ENCODE data around the gene CCNY. TPM values are rescaled to one million over a fixed set of nuclear protein-coding genes. Genes with fewer than 3 reads are reported as not detected.

The CCNY gene
- total and polyA plus RNA-seq, 2 experiments from 2014 or later, result 38.9 to 79.9 TPM

- Histone ChIP-seq H3K4me1 (ENCODE audit: low read depth) (no peaks in the 10 kb centered on the region), H3K4me3 (no peak overlapping the region), H3K27ac (no peak overlapping the region), H3K9me3 (ENCODE audit: low read depth) (no peaks in the 10 kb centered on the region), H3K27me3 (no peaks in the 10 kb centered on the region), H3K36me3 (no peaks in the 10 kb centered on the region)
- TF ChIP-seq, protein P1, sequence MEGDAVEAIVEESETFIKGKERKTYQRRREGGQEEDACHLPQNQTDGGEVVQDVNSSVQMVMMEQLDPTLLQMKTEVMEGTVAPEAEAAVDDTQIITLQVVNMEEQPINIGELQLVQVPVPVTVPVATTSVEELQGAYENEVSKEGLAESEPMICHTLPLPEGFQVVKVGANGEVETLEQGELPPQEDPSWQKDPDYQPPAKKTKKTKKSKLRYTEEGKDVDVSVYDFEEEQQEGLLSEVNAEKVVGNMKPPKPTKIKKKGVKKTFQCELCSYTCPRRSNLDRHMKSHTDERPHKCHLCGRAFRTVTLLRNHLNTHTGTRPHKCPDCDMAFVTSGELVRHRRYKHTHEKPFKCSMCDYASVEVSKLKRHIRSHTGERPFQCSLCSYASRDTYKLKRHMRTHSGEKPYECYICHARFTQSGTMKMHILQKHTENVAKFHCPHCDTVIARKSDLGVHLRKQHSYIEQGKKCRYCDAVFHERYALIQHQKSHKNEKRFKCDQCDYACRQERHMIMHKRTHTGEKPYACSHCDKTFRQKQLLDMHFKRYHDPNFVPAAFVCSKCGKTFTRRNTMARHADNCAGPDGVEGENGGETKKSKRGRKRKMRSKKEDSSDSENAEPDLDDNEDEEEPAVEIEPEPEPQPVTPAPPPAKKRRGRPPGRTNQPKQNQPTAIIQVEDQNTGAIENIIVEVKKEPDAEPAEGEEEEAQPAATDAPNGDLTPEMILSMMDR (IDR thresholded peaks at IDR 0.05; ENCODE audit: low read depth, low read length), result no peak
- DNase-seq (ENCODE audit: low read depth in 1 of 2, low spot score in 1 of 2), result no peak
These were observed 99.5 kb downstream of the CCNY start for GRCh38 chr10:35435824-35436223.

DNA sequence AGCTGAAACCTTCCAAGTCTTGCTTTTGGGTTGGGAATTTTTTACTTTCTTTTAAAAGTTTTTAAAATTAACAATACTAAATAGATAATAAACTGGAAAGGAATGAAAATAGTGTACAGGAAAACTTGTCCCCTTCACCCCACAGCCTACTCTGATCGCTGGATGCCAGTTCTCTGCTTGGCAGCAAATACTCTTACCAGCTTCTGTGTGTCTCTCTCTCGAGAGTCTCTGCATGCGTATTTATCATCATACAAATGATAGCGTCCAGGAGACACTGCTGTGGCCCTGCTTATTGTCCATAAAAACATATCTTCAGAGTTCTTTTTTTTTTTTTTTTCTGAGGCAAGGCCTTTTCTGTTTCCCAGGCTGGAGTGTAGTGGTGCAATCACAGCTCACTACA is 101.5 kb downstream of the CCNY start:
- DNase-seq (ENCODE audit: low read depth in 1 of 2, low spot score in 1 of 2), result no peak
- no peak overlapping the region for H3K27ac ChIP-seq
- H3K9me3 ChIP-seq (ENCODE audit: low read depth), result no peaks in the 10 kb centered on the region
- H3K27me3 ChIP-seq, result no peaks in the 10 kb centered on the region
- H3K4me3 ChIP-seq, result no peak overlapping the region
- no peaks in the 10 kb centered on the region for H3K36me3 ChIP-seq
- H3K4me1 ChIP-seq (ENCODE audit: low read depth), result no peaks in the 10 kb centered on the region
- TF ChIP-seq, protein P1 (IDR thresholded peaks at IDR 0.05; ENCODE audit: low read depth, low read length), result no peak

- no peaks in the 10 kb centered on the region for H3K36me3 ChIP-seq
- TF ChIP-seq, protein P1 (IDR thresholded peaks at IDR 0.05; ENCODE audit: low read depth, low read length), result no peak
- no peaks in the 10 kb centered on the region for H3K9me3 ChIP-seq (ENCODE audit: low read depth)
- H3K4me1 ChIP-seq (ENCODE audit: low read depth), result no peaks in the 10 kb centered on the region
- DNase-seq (ENCODE audit: low read depth in 1 of 2, low spot score in 1 of 2), result no peak
- no peak overlapping the region for H3K27ac ChIP-seq
- H3K4me3 ChIP-seq, result no peak overlapping the region
- no peaks in the 10 kb centered on the region for H3K27me3 ChIP-seq
These were observed 102.6 kb downstream of the CCNY start for GRCh38 chr10:35438718-35439571.

DNA sequence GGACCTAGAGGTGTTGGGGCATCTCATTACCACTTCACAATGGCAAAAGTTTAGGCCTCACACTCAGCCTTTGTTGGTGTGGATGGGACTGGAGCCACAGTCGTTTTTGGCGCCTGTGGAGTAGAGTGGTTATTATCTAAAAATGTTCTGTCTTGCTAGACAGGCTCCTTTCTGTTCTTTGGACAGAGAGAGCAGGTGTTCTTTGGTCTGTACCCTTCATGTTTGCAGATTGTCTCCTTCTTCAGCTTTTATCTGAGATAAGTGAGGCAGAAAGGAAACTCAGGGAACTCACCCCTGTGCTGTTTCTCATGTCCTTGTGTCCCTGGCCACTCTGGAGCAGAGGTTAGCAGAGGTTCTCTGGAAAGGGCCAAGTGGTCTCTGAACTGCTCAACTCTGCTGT is 103.7 kb downstream of the CCNY start:
- no peak for DNase-seq (ENCODE audit: low read depth in 1 of 2, low spot score in 1 of 2)
- TF ChIP-seq, protein P1 (IDR thresholded peaks at IDR 0.05; ENCODE audit: low read depth, low read length), result no peak
- Histone ChIP-seq H3K4me3 (no peak overlapping the region), H3K27me3 (no peaks in the 10 kb centered on the region), H3K27ac (no peak overlapping the region), H3K36me3 (no peaks in the 10 kb centered on the region), H3K4me1 (ENCODE audit: low read depth) (no peaks in the 10 kb centered on the region), H3K9me3 (ENCODE audit: low read depth) (no peaks in the 10 kb centered on the region)

DNA sequence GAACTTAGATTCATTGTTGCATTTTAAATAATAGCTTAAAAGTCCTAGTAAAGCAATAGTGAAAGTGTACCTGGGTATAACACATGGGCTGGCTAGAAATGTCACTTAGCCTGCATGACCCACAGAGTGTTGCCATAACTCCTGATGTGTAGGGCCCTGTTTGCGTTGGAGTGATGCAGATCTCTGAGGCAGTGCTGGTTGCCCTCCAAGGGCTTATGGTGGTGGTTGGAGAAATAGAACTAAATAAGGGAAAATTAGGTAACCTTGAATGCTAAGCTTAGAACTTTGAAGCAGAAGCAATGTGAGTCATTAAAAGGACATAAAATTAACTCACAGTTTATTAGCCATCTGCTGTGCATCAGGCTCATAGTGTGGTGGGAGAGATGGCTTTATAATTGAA is 105.7 kb downstream of the CCNY start:
- TF ChIP-seq, protein P1 (IDR thresholded peaks at IDR 0.05; ENCODE audit: low read depth, low read length), result no peak
- H3K27ac ChIP-seq, result no peak overlapping the region
- no peaks in the 10 kb centered on the region for H3K27me3 ChIP-seq
- no peak overlapping the region for H3K4me3 ChIP-seq
- DNase-seq (ENCODE audit: low read depth in 1 of 2, low spot score in 1 of 2), result no peak
- H3K9me3 ChIP-seq (ENCODE audit: low read depth), result no peaks in the 10 kb centered on the region
- no peaks in the 10 kb centered on the region for H3K36me3 ChIP-seq
- H3K4me1 ChIP-seq (ENCODE audit: low read depth), result no peaks in the 10 kb centered on the region

All from cardiac muscle cell (in vitro differentiated cells and primary cell).